DOHH2 (cell line): Measurements from ENCODE around the gene FSCN2.

Experiments used
- EZH2phosphoT487 ChIP-seq: fragments of 200-600 bp; sonication (generic); IDR thresholded peaks from 2 replicates; pipeline ENCODE4 v1.6.1; 2017; ENCODE audit warnings: borderline replicate concordance, mild to moderate bottlenecking, antibody characterized with exemption, low read length, moderate library complexity, mixed read lengths
- TF ChIP-seq, protein P1 (sequence below): fragments of 200-600 bp; sonication (generic); IDR thresholded peaks from one replicate; pipeline ENCODE4 v1.5.1; 2014; ENCODE audit warnings: antibody characterized with exemption, mild to moderate bottlenecking, low read depth, low read length; ENCODE audit not compliant: poor library complexity, severe bottlenecking

DNA sequence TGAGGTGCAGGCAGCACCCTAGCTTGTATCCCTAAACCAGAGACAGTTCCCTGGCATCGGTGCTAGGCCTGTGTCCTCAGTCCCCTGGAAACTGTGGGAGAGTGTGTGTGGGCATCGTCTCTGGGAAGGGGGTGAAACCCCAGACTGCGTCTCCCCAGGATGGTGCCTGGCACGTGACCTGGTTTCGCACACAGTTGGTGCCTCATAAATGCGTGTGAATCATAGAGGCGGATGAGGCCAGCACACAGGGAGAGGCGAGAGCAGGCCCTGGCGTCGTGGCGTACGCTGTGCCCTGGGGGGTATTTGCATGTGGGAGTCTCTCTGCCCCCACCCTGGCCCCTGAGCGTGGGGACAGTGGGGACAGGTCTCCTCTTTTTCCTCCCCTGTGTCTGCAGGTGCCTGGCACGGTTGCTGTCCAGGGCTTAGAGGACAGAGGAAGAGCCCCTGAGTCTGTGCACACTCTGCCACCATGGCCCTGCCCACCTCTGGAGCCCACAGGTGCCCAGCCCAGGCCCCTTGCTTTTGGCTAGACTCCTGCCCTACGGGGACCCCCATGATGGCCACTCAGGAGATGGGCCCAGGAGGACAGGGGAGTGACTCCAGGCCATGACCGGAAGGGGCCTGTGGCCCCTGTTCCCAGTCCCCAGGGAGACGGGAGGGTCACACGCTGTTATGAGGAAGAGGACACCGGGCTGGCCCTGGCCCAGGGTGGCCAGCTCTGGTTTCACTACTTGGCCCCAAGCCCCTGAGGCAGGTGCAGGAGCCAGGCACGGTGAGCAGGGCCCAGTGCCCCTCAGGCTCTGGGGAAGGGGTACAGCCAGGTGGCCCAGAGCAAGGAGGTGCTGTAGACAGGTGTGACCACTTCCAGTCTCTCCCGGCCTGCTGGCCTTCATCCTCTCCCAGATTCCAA lies 1.3 kb upstream of the FSCN2 start:
- TF ChIP-seq, protein P1, sequence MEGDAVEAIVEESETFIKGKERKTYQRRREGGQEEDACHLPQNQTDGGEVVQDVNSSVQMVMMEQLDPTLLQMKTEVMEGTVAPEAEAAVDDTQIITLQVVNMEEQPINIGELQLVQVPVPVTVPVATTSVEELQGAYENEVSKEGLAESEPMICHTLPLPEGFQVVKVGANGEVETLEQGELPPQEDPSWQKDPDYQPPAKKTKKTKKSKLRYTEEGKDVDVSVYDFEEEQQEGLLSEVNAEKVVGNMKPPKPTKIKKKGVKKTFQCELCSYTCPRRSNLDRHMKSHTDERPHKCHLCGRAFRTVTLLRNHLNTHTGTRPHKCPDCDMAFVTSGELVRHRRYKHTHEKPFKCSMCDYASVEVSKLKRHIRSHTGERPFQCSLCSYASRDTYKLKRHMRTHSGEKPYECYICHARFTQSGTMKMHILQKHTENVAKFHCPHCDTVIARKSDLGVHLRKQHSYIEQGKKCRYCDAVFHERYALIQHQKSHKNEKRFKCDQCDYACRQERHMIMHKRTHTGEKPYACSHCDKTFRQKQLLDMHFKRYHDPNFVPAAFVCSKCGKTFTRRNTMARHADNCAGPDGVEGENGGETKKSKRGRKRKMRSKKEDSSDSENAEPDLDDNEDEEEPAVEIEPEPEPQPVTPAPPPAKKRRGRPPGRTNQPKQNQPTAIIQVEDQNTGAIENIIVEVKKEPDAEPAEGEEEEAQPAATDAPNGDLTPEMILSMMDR, result no peak
- TF ChIP-seq EZH2phosphoT487, result no peak
